SK-N-SH (cell line): Measurements from ENCODE around the gene FYN. TPM values are rescaled to one million over a fixed set of nuclear protein-coding genes. Genes with fewer than 3 reads are reported as not detected.

Experiments used
- CTCF ChIA-PET: fragments of 300-600, 350-600 bp; formaldehyde crosslinking; extraction: SDS; loops from one replicate; lab custom pipeline; 2021; lab: Yijun Ruan, JAX
- POLR2A ChIA-PET: fragments of 350-600 bp; sonication (Branson Sonifier 250); formaldehyde crosslinking; extraction: SDS; loops from one replicate; lab custom pipeline; 2020; ENCODE audit warnings: antibody characterized with exemption, inconsistent platforms; lab: Yijun Ruan, JAX
- DNase-seq: peaks from one replicate; pipeline ENCODE4 v3.0.0; 2012
- H2AFZ ChIP-seq: fragments of 200-600 bp; sonication (generic); 2 replicates; pipeline ENCODE4 v1.8.1; 2016; ENCODE audit warnings: antibody characterized with exemption, mild to moderate bottlenecking, low read depth
- H3F3A ChIP-seq: fragments of 200-600 bp; sonication (generic); replicated peaks from 2 replicates; pipeline ENCODE3; 2016; ENCODE audit warnings: antibody characterized with exemption, mild to moderate bottlenecking; ENCODE audit not compliant: insufficient read depth
- H3K27ac ChIP-seq, 2 experiments: fragments of 200-500 bp in 1 of 2; fragments of 200-600 bp in 1 of 2; sonication (Bioruptor generic) in 1 of 2; sonication (generic), shearing (Covaris generic) in 1 of 2; 2 replicates each; pipeline versions ENCODE4 v1.5.1 to v1.6.1; 2014 to 2016; ENCODE audit warnings: low read depth in 2 of 2, inconsistent platforms in 1 of 2, low read length in 1 of 2, mild to moderate bottlenecking in 1 of 2, mixed read lengths in 1 of 2
- H3K27me3 ChIP-seq: fragments of 200-600 bp; sonication (generic), shearing (Covaris generic); 2 replicates; pipeline ENCODE4 v1.6.1; 2016; ENCODE audit warnings: mixed run types; ENCODE audit not compliant: insufficient read depth
- H3K36me3 ChIP-seq, 2 experiments: fragments of 200-500 bp in 1 of 2; fragments of 200-600 bp in 1 of 2; sonication (Bioruptor generic) in 1 of 2; sonication (generic) in 1 of 2; replicated peaks in 1 of 2; 2 replicates each; pipeline versions ENCODE3 to v1.5.1; 2014 to 2016; ENCODE audit warnings: low read length in 1 of 2, mild to moderate bottlenecking in 1 of 2; ENCODE audit not compliant: insufficient read depth in 2 of 2, control insufficient read depth in 1 of 2
- H3K4me1 ChIP-seq, 2 experiments: fragments of 200-500 bp in 1 of 2; fragments of 200-600 bp in 1 of 2; sonication (Bioruptor generic) in 1 of 2; sonication (generic), shearing (Covaris generic) in 1 of 2; 2 replicates each; pipeline versions ENCODE4 v1.5.1 to v1.6.1; 2014 to 2016; ENCODE audit warnings: low read depth in 1 of 2, low read length in 1 of 2, mixed run types in 1 of 2; ENCODE audit not compliant: insufficient read depth in 2 of 2, control insufficient read depth in 1 of 2
- H3K4me2 ChIP-seq: fragments of 200-600 bp; sonication (generic), shearing (Covaris generic); 2 replicates; pipeline ENCODE4 v1.6.1; 2017; ENCODE audit warnings: mixed run types
- H3K4me3 ChIP-seq, 2 experiments: fragments of 200-500 bp in 1 of 2; fragments of 200-600 bp in 1 of 2; sonication (Bioruptor generic) in 1 of 2; sonication (generic), shearing (Covaris generic) in 1 of 2; 2 replicates each; pipeline versions ENCODE4 v1.5.1 to v1.8.1; 2014 to 2016; ENCODE audit warnings: low read depth in 2 of 2, inconsistent platforms in 1 of 2, low read length in 1 of 2, mild to moderate bottlenecking in 1 of 2, mixed read lengths in 1 of 2, moderate library complexity in 1 of 2
- H3K79me2 ChIP-seq: fragments of 200-600 bp; sonication (generic); 2 replicates; pipeline ENCODE4 v1.8.1; 2017; ENCODE audit warnings: mild to moderate bottlenecking; ENCODE audit not compliant: insufficient read depth
- H3K9ac ChIP-seq: fragments of 200-600 bp; sonication (generic); 2 replicates; pipeline ENCODE4 v1.6.1; 2017; ENCODE audit warnings: mixed run types
- H3K9me2 ChIP-seq: fragments of 200-600 bp; sonication (generic); 2 replicates; pipeline ENCODE4 v1.6.1; 2017; ENCODE audit warnings: mixed run types
- H3K9me3 ChIP-seq: fragments of 200-600 bp; sonication (generic); 2 replicates; pipeline ENCODE4 v1.6.1; 2017; ENCODE audit warnings: mixed run types, mild to moderate bottlenecking, moderate library complexity
- H4K20me1 ChIP-seq: fragments of 200-600 bp; sonication (generic); 2 replicates; pipeline ENCODE4 v1.6.1; 2017; ENCODE audit warnings: mild to moderate bottlenecking, mixed run types; ENCODE audit not compliant: insufficient read depth
- CHD2 ChIP-seq: fragments of 150-350 bp; IDR thresholded peaks from 2 replicates; pipeline ENCODE4 v1.6.1; 2018; ENCODE audit warnings: low read length; ENCODE audit not compliant: partially characterized antibody
- EP300 ChIP-seq, 2 experiments: IDR thresholded peaks; 2 replicates each; pipeline versions ENCODE4 v1.4.0 to v1.6.1; 2012; ENCODE audit warnings: borderline replicate concordance in 1 of 2, low read depth in 1 of 2, low read length in 1 of 2
- EZH2phosphoT487 ChIP-seq: fragments of 200-600 bp; sonication (generic); IDR thresholded peaks from 2 replicates; pipeline ENCODE4 v1.6.1; 2017; ENCODE audit warnings: low read depth, mixed run types, mild to moderate bottlenecking, antibody characterized with exemption, moderate library complexity, borderline replicate concordance
- GABPA ChIP-seq: IDR thresholded peaks from 2 replicates; pipeline ENCODE4 v1.4.0; 2012; ENCODE audit warnings: low read depth, mild to moderate bottlenecking
- GATA2 ChIP-seq: sonication (generic); formaldehyde crosslinking; IDR thresholded peaks from 2 replicates; pipeline ENCODE4 v1.5.0; 2020; ENCODE audit warnings: mild to moderate bottlenecking, missing genetic modification reagents
- NRF1 ChIP-seq: IDR thresholded peaks from 2 replicates; pipeline ENCODE4 v1.6.1; 2012; ENCODE audit warnings: low read depth, mild to moderate bottlenecking, low read length
- POLR2AphosphoS5 ChIP-seq: IDR thresholded peaks from 2 replicates; pipeline ENCODE4 v1.6.1; 2012; ENCODE audit warnings: low read depth, low read length
- RCOR1 ChIP-seq: fragments of 150-350 bp; IDR thresholded peaks from 2 replicates; pipeline ENCODE4 v1.6.1; 2017; ENCODE audit warnings: antibody characterized with exemption, low read length
- RFX5 ChIP-seq: IDR thresholded peaks from 2 replicates; pipeline ENCODE4 v1.6.1; 2012; ENCODE audit warnings: mild to moderate bottlenecking, improper control_type of control experiment, low read length
- RXRA ChIP-seq: IDR thresholded peaks from 2 replicates; pipeline ENCODE4 v1.4.0; 2012; ENCODE audit warnings: low read depth, mild to moderate bottlenecking, borderline replicate concordance
- TEAD4 ChIP-seq: IDR thresholded peaks from 2 replicates; pipeline ENCODE4 v1.4.0; 2012; ENCODE audit warnings: mild to moderate bottlenecking, borderline replicate concordance; ENCODE audit not compliant: insufficient read depth
- YY1 ChIP-seq: IDR thresholded peaks from 2 replicates; pipeline ENCODE4 v1.4.0; 2012; ENCODE audit warnings: low read depth, mild to moderate bottlenecking
- WGBS: methylation state at CpG from one replicate; pipeline ENCODE4 v1.1.6; 2017; ENCODE audit warnings: low lambda C conversion rate; 5-methylcytosine and 5-hydroxymethylcytosine counted together
- polyA plus RNA-seq, 3 experiments: library from polyadenylated mRNA; depleted of rRNA; stranded (reverse); fragments of >200 nt; gene quantifications; 2 replicates each; pipeline ENCODE4 v1.2.3, GENCODE V29; 2012
- TF ChIP-seq, protein P1 (sequence below): IDR thresholded peaks from 2 replicates; pipeline ENCODE4 v1.4.0; 2012; ENCODE audit warnings: low read depth, borderline replicate concordance
- TF ChIP-seq, protein P2 (sequence below): IDR thresholded peaks from 2 replicates; pipeline ENCODE4; 2012
- TF ChIP-seq, protein P3 (sequence below): IDR thresholded peaks from 2 replicates; pipeline ENCODE4 v1.4.0; 2012; ENCODE audit warnings: low read depth, borderline replicate concordance

The FYN gene
- polyA plus RNA-seq, 1 of the 3 experiments (the other 2 are of a cell fraction): 31.0 TPM

DNA sequence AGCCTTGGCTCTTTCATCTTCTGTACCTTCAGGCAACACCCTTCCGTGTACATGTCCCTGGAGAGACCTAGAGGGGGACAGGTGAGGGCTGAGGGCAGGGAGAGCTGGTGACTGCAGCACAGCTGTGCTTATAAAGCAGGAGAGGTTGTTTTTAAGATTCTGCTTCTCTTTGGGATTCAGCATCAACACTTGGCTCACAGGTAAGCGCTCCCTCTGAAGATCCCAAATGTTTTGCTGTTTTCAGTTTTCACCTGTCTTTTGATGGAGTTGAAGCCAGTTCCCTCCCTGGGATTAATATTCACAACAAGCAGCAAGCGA is 248.2 kb downstream of the FYN start:
- Histone ChIP-seq H2AFZ (no peak overlapping the region), H3K27me3 (no peaks in the 10 kb centered on the region), H3K9ac (no peak overlapping the region), H3K27ac (no peak overlapping the region), H3K79me2 (no peaks in the 10 kb centered on the region), H3K36me3 (no peaks in the 10 kb centered on the region)
- ChIA-PET CTCF (interaction anchor here (1.0 kb wide), 1 partner anchor 51 kb away, joined by 3 read pairs; no protein-coding TSS in a partner anchor), POLR2A (no interaction called here)
- no peak for DNase-seq
- TF ChIP-seq RCOR1 (no peak), POLR2AphosphoS5 (no peak), CHD2 (no peak), GABPA (no peak), EP300 (IDR thresholded peaks at IDR 0.05; ENCODE audit: borderline replicate concordance in 1 of 2, low read depth in 1 of 2, low read length in 1 of 2) (no peak), GATA2 (CRISPR knock-in tag) (no peak), TEAD4 (no peak), NRF1 (no peak), EZH2phosphoT487 (no peak), YY1 (no peak), RXRA (no peak), RFX5 (no peak)
- TF ChIP-seq, protein P1, sequence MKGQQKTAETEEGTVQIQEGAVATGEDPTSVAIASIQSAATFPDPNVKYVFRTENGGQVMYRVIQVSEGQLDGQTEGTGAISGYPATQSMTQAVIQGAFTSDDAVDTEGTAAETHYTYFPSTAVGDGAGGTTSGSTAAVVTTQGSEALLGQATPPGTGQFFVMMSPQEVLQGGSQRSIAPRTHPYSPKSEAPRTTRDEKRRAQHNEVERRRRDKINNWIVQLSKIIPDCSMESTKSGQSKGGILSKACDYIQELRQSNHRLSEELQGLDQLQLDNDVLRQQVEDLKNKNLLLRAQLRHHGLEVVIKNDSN: no peak
- TF ChIP-seq, protein P2, sequence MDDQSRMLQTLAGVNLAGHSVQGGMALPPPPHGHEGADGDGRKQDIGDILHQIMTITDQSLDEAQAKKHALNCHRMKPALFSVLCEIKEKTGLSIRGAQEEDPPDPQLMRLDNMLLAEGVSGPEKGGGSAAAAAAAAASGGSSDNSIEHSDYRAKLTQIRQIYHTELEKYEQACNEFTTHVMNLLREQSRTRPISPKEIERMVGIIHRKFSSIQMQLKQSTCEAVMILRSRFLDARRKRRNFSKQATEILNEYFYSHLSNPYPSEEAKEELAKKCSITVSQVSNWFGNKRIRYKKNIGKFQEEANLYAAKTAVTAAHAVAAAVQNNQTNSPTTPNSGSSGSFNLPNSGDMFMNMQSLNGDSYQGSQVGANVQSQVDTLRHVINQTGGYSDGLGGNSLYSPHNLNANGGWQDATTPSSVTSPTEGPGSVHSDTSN: no peak
- TF ChIP-seq, protein P3, sequence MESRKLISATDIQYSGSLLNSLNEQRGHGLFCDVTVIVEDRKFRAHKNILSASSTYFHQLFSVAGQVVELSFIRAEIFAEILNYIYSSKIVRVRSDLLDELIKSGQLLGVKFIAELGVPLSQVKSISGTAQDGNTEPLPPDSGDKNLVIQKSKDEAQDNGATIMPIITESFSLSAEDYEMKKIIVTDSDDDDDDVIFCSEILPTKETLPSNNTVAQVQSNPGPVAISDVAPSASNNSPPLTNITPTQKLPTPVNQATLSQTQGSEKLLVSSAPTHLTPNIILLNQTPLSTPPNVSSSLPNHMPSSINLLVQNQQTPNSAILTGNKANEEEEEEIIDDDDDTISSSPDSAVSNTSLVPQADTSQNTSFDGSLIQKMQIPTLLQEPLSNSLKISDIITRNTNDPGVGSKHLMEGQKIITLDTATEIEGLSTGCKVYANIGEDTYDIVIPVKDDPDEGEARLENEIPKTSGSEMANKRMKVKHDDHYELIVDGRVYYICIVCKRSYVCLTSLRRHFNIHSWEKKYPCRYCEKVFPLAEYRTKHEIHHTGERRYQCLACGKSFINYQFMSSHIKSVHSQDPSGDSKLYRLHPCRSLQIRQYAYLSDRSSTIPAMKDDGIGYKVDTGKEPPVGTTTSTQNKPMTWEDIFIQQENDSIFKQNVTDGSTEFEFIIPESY: no peak
- TF ChIP-seq, all 33 proteins: peak for 0
- Histone ChIP-seq H3K9me2 (no peaks in the 10 kb centered on the region), H3K4me3 (no peak overlapping the region), H3K4me2 (no peak overlapping the region), H4K20me1 (no peaks in the 10 kb centered on the region), H3K9me3 (no peaks in the 10 kb centered on the region), H3F3A (peaks cover 13% of the 10 kb centered on the region), H3K4me1 (peaks cover 13 to 20% of the 10 kb centered on the region in 2 experiments; a peak in 3 of 4 replicates)
- WGBS: 90% methylated on average over 3 of the region's 3 CpGs
